ENCODE measurements around the gene EEF1AKMT1.

The EEF1AKMT1 gene, protein sequence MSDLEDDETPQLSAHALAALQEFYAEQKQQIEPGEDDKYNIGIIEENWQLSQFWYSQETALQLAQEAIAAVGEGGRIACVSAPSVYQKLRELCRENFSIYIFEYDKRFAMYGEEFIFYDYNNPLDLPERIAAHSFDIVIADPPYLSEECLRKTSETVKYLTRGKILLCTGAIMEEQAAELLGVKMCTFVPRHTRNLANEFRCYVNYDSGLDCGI
- 1.2 to 5.2 reads per million in 2 donors for total RNA-seq

DNA sequence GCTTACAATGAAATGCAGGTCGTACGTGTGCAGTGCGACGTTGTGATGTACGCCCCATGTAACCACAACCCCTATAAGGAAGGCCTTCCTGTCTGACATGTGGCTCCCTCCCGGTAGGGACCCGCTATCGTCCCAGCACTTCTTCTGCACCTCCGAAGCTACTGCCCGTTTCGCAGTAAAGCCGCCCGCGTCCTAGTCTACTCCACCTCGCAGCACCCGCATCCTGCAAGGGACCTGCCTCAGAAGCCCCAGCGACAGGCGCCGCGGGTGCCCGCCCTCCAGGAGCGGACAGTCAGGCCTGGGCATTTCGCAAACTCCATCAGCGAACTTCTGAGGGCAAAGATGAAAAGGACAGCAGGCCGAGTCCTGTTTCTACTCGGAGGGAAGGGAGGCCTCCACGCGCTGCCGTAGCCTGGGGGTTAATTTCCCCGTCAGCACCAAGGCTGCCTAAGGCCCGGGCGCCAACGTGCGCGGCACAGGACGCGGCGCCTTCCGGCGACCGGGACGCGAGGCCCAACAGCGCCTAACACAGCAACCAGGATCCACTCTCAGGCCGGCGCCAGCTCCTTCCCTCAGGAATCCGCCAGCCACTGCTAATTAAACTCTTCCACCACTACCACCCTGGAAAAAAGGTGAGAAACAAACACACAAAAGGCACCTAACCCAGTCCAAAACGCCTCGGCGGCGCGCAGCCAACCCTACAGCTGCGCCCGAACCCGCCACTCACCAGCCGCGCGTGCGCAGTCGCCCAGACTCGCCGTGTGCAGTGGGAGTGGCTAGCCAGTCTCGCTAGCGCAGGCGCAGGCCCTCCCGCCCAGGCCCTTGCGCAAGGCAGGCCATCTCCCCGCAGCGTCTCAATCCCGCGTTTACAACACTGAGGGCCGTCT is at the start of gene EEF1AKMT1:
EEF1AKMT1 (minus strand) TSS at position 768 of the 887 bp plus-strand sequence. CDS start 16,363 bp downstream, outside the sequence.
- DNase-seq, result peak; percentile 89

DNA sequence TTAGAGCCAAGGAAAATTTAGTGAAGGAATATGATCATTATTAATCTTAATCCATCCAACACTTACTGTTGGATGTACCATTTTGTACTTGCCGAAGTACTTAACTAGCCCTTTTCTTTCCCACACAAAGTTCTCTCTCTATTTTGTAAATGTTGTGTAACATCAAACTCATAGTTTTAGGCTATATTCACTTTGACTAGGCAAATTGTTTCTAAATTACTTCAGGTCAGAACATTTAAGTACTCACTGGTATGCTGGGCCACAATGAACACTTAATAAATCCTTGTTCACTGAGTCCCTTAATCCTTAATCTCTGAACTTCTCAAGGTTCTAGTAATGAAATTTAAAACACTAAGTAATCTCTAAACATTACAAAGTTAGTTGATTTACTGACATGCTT is 49.3 kb upstream of the EEF1AKMT1 start:
- no peak for DNase-seq

DNA sequence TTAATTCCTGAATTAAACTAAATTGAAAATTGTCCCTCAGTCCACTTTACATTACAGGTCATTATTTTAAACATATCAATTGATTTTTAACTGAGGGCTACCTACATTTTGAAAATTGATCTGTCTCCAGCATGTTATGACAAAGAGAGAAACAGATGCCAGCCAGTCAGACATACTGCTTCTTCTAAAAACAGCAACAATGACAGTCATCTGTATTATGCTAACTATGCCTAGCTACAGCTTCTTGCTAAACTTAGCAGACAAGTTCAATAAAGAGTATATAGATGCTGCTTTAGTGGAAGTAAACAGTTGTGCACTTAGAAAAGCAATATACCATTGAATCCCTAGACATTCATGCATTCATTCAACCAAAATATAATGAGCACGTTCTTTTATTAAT is 48.6 kb upstream of the EEF1AKMT1 start:
- DNase-seq, result no peak

DNA sequence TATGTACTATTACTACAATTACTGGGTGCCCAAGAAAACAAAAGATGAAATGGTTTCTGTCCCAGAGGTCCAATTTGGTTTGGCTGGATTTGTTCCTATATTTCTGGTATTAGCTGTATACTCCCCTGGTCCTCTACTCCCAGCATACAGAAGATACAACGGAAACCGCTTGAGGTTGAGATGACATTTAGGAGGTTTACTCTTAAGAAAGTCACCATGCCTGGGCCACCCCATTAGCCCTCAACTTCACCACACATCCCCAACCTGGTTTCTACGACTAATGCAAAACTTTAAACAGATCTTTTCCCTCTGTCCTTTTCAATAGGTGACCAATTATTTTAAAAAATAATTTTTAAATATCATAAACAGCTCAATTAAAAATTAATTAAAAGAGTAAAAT is 46.0 kb upstream of the EEF1AKMT1 start:
- no peak for DNase-seq

DNA sequence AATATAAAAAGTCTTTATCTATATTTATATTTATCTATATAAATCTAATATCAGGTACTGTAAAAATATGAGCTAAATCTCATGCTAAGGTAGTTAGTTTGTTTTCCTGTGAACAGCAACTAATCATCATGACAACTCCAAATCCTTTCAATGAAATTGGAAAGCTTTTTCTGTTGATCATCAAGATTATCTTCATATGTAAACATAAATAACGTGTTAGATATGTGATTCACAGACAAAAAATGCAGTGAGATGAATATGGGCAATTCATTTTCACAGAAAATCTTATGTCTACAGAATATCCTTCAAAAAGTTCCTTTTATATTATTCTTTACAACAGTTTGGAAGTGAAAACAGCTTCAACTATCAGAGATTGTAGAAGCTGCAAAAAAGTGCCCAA is 41.7 kb upstream of the EEF1AKMT1 start:
- DNase-seq, result no peak

DNA sequence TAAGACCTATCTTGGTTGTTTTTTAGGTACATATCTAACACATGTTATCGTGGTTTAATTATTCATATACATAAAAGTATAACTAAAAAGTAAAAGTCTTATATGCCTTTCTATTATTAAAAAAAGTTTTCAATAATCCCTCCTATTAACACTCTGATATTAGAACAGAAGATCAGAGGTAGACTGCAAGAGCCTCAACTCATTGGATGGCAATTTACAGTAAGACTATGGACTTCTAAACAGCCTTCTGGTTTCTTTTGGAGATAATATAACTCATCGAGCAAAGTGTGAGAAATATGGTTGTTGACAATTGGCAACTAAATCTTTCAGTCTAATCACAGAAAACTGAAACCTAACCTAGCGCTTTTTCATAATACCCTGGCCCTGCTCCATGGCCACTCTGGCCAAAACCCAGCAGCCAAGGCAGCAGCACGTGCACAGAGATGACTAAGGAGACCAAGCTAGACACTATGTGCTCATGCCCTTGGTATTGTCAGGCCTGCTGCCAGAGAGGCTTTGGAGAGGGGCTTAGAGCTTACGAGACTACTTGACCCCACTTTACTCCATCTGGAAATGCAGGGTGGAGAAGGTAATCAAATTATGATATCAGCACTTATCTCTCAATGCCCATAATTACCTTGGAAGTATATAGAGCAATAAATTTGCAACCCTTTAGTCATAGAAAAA is 40.6 kb upstream of the EEF1AKMT1 start:
- no peak for DNase-seq

DNA sequence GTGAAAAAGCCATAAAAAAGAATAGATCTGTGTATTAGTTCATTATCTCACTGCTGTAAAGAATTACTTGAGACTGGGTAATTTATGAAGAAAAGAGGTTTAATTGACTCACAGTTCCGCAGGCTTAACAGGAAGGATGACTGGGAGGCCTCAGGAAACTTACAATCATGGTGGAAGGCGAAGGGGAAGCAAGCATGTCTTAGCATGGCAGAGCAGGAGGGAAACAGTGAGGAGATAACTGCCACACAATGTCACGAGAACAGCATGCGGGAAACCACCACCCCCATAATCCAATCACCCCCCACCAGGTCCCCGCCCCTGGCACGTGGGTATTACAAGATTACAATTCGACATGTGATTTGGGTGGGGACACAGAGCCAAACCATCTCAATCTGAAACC is 39.1 kb upstream of the EEF1AKMT1 start:
- DNase-seq, result no peak

DNA sequence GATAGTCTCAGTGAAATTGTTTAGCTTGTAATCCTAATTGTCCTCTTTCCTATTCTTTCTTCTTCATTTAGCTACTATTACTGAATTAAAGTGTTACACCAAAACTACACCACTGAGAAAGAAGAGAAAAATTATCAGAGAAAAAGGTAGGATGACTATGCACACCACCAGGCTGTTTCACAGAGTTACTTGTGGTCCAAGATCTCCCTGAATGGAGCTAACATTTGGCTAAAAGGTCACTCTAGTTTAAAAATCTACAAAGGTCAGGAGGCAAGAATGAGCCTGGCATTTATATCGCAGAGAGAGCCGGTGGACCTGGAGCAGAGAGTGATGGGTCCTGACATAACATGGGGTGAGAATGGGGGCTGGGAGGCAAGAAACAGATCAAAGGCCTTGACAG is 37.0 kb upstream of the EEF1AKMT1 start:
- DNase-seq, result no peak

DNA sequence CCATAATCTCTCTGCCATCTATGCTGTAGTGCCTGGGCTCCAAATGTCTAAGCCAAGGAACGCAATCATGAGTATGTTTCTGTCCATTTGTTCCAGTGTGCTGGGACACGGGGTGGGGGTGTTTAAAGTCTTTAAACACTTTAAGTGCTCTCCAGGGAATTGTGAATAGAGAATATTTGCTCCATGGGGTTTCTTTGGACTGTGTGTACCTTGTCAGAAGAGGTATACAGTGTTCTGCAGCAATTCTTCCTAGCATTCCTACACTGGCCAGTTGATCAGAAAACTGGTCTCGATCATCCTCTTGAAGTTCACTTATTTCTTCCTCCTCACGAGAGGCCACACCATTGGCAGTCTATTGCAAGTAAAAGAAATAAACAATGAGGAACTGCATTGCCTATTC is 35.1 kb upstream of the EEF1AKMT1 start:
- DNase-seq, result no peak

DNA sequence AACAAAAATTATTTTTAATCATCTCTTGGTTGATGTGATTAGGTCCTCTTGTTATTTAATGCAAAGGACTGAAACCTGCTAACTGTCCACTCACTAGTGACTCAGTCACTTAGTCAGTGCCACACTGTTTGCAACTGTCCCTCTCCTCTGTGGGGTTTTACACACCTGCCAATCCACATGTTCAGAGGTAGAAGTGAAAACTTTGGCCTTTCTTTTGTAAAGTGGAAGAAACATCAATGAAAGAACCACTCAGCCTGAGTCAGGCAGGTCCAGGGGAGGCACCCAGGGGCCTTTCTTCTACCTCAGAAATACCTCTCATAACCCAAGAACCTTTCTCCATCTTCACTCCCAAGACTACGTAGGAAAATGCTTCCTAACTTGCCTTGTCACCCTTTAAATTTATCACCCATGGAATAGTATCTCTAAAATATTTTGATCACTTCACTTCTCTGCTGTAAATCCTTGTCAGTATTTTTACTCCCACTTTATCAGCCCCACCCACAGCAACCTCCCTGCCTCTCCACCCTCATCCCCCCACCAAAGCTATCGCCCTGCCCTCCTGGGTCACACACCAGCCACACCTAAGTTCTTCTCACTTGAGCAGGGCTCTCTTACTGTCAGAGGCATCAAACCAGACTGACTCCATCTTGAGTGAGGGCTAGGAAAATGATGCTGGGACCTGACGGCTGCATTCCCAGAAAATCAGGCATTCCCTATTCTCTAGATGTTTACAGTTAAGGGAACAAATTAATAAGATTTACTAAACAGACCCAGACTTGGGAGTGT is 29.6 kb upstream of the EEF1AKMT1 start:
- no peak for DNase-seq

DNA sequence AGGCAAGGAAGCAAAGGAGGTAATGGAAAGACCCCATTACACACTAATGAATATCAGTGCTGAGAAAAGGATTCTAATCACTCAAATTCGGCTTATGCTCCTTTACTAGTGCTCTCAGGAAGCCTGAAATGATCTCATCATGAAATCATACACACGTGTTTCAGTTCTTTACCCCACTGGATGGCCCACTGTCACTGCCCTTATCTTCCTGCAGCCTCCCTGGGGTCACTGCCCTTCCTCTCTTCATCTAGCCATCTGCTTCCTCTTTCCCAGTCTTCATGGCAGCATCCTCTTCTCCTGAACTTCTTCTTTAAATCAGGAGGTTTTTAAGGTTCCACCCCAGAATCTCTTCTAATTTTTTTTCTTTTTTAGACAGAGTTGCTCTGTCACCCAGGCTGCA is 27.9 kb upstream of the EEF1AKMT1 start:
- no peak for DNase-seq

DNA sequence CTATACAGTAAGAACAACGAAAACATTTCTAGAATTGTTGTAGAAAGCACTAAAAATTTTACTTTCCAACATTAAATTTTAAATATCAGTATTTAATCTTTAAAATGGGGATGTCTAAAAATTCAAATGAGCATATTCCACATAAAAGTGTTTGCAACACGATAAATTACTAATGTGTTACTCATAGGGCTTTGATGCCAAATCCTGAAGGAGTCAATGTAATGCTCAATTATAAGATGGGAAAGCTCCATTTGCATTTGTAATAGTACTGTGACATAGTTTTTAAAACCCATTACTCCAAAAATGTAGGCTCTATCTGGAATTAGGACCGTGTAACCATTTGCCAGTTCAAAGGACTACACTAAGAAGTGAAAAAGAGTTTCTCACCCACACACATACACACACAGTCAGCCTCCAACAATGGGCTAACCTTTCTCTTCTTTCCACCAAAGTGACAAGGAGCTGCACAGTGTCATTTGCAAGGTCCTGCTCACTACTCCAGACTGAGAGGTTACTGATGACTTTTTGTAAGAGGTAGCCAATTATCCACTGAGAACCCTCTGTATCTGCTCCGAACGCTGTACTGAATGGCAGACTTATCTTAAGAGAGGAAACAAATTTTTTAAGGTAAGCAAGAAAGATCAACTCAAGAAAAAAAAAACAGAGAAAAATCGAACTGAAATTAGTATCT is 26.1 kb upstream of the EEF1AKMT1 start:
- DNase-seq, result no peak

DNA sequence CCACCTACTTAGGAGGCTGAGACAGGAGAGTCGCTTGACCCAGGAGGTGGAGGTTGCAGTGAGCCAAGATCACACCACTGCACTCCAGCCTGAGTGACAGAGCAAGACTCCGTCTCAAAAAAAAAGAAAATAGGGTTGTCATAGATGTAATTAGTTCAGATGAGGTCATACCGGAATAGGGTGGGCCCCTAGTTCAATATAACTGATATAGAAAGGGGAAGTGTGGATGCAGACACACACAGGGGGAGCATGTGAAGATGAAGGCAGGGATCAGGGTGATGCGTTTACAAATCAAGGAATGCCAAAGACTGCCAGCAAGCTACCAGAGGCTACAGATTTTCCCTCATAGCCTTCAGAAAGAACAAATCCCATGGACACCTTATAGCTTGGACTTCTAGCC is 24.3 kb upstream of the EEF1AKMT1 start:
- no peak for DNase-seq

DNA sequence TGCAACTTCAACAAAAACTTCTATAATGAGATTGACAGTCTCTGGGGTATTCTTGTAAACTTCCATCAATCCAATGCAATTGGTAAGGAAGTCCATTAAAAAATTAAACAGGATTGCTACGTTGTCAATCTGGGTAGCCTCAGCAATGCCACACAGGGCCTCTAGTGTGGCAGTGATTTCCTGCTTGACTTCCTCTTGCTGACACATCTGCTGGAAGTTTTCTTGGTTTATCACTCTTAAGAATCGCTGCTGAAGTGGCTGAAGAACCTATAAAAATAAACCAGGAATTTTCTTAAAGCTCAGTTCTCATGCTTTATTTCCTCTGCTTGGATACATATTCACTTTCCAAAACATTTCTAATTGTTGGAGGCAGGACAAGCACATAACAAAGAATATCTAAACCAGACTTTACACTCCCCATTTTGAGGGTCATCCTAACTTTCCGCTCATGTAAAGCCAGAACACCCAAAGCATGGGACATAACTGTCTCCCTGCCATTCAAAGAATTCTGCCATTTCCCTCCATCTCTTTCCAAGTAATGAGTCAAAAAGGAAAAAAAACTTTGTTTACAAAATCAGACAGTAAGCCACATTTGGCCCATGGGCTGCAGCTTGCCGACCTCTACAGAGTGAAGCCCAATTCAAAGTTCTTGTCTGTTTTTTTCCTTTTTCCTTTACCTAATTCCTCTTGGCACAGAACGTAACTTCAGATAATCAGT is 23.2 kb upstream of the EEF1AKMT1 start:
- DNase-seq, result no peak

DNA sequence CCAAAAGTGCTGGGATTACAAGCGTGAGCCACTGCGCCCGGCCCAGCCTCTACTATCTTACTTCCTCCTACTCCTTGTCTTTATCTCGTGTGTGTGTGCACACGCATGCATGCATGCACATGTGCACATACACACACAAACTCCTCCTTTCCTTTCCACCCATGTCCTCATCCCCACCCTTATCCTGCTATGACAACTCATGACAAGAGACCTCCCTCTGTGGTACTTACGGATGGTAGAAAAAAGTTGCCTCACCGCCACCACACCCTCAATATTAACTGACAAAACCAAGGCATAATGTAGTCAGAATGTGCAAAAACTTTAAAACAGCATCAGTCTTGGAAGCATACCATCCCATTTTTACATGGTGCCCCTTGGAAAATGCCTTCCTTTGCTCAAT is 15.9 kb upstream of the EEF1AKMT1 start:
- DNase-seq, result no peak

DNA sequence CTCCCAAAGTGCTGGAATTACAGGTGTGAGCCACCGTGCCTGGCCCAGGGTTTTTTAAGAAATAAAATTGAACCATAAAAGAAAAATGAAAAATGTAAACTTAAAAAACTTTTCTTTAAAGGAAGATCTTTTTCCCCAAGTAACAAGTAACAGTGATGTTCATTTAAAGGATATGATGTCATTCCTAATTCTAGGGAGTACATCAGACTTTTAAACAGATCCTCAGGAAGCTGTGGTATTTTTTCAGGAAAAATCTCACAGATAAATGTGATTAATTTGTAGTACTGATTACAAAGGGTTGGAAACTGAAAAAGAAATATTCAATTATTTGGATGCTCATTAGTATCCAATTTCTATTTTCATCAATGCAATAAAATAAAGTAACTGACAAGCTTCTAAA is 14.6 kb upstream of the EEF1AKMT1 start:
- no peak for DNase-seq

DNA sequence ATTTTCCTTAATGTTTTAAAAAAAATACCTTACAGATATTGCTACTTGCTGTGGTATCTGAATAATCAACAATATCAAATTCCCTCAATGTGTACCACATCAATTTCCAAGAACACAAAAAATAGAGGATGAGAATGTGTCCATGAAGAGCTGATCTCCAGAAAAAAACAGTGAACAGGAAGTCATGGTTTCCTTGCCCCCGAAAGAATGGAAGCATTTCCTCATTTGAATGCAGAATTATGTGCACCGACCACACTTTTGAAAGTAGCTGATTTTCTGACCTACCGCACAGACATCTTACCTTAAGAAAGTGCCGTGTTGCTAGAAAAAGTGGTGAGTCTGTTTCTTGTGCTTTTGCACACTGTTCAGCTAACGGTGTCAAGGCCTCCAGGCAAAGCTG is 13.4 kb upstream of the EEF1AKMT1 start:
- no peak for DNase-seq

DNA sequence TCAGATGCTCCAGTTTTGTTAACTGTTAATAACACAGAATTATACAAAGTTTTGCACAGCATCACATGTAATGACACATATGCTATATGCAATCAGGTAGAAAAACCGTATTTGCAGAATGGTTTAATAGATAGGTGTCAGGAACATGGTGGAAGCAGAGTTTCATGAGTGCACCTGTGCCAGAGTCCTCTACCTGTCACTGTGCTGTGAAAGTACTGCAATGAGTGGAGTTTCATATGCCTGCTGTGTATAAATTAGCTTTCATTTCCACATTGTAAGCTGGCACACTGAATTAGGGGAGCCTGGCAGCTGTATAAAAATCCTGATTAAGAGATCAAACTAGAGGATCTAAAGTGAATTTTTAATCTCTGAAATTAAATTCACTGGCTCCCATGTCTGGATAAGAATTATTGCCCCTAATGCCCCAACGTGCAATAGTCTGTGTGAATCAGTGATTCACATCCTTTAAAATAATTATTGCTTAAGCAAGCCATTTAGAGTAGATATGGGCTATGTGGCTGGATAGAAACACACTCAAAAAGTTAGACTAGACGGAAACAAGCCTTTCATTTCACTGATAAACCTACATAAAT is 8.5 kb upstream of the EEF1AKMT1 start:
- no peak for DNase-seq

DNA sequence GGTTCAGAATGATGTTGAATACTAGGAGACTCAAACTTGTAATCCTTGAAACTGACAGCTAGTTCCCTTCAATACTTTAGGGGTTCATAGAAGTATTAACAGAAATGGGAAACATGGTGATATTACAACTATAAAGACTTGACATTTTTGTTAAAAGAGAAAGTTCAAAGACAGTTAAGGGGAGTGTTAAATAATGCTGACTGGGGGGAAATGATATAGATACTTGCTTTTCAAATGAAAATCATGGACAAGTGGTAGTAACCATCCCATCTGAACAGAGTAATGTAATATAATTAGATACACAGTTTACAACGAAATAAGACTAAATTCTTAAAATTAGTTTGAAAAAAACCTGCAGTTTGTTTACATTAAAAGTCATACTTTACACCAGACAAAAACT is 6.6 kb upstream of the EEF1AKMT1 start:
- DNase-seq, result no peak

DNA sequence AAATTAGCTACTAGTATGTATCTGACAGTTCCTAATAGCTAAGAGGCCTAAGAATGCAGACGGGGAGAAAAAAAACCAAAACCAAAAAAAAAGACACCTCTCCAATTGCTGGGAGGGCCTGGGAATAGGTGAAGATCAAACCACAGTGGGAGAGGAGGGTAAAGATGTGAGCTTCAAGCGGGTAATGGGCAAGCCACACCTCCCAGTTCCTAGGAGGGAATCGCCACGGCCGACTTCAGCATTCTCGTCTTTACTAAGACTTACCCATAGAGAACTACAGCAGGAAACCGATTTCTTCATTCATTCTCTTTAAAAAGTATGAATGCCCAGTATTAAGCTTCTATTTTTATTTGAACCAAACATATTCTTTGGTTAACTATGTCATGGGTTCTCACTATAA is 5.6 kb upstream of the EEF1AKMT1 start:
- DNase-seq, result no peak

DNA sequence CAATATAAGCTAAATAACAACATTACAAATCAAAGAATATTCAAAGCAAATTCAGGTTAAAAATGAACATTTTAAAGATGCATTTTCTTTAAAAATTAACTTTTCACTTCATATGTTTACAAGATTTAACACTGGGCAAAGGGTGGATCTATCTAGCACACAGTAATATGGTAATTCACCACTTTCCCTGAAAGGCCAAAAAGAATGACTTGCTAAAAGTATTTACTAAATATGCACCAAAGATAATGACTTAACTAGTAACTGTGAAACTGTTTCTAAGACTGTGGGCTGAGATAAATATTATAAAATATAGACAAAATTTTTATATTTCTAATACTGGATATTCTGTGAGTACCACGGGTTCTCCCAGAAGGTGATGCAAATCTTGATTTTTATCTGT is 4.5 kb upstream of the EEF1AKMT1 start:
- no peak for DNase-seq
